HG02981 (cell line): Measurements from ENCODE around the gene COL6A6.
"Not testable (repeated sequence)": the region's sequence is repeated elsewhere in the genome, so short reads cannot be mapped to it uniquely, and the experiment has no call there.

Source experiments
- ATAC-seq: cut with Tn5 transposase; IDR thresholded peaks from one replicate; pipeline ENCODE4 v1.9.1; 2021; ENCODE audit warnings: mild to moderate bottlenecking, moderate library complexity; ENCODE audit not compliant: unreplicated experiment

Gene COL6A6

DNA sequence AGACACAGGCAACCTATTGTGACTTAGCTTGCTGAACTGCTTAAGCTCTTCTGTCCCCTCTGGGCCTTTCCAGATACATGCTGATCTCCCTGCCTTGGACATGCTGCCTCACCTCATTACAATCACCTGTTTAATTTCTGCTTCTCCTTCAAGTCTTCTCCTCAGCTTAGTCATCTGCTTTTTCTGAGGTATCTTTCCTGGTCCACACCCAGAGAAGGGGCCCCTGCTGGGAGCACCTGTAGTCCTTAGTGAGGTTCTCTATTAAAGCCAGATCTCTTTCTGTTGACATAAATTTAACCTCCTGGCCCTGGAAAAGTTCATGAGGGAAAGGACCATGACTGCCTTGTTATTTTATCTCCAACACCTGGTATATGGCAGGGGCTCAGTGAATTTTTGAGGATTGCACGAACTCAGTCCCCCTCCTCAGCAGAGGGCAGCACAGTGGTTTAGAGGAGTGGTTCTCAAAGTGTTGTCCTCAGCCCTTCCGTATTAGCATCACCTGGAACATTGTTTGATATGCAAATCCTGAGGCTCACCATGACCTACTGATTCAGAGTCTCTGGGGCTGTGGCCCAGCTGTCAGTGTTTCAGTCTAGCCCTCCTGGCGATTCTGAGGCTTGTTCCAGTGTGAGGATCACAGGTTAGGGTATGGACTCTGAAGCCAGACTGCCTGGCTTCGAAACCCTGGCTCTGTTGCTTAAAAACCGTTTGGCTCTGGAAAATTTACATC is 12.7 kb downstream of the COL6A6 start:
- peak; percentile 60 for ATAC-seq

DNA sequence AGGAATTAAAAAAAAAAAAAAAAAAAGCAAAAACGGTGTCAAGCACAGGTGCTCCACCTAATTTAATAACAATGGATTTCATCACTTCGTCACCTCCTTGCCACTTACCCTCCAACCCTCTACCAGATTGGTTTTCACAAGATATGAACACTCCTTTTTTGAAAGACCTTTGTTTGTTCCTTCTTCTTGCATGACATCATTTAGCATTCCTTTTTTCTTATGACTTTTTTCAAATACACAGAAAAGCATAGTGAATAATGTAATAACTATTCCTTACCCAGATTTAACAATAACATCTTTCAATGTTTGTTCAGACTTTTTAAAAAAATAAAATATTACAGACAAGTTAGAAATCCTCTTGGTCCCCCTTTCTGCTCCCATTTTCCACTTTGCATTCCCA is 16.3 kb downstream of the COL6A6 start:
- ATAC-seq: no peak

DNA sequence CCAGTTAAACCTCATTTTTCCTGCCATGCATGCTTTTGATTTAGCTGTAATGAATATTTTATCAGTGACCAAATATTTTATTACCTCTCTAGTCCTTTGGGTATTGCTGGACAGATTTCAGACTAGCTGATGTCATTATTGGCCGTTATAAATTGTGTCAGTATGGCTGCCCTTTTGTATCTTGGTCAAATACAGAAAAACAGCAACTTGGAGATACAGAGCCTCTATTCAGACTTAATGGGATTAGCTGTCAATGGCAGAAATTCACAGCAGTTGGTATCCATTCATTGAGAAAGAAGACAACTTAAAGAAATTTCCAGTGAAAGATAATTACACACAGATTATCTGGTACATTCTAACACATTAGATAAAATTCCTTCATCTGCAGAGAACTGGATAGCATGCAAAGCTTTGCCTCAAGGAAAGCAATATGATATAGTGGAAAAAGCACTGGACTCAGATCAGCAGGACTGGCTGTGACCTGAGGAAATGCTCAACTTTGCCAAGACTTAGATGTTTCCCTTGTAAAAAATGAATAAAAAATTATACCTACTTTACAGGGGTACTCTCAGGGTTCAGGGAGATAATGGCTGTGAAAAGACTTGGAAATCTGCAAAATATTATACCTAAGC is 20.8 kb downstream of the COL6A6 start:
- ATAC-seq: no peak

DNA sequence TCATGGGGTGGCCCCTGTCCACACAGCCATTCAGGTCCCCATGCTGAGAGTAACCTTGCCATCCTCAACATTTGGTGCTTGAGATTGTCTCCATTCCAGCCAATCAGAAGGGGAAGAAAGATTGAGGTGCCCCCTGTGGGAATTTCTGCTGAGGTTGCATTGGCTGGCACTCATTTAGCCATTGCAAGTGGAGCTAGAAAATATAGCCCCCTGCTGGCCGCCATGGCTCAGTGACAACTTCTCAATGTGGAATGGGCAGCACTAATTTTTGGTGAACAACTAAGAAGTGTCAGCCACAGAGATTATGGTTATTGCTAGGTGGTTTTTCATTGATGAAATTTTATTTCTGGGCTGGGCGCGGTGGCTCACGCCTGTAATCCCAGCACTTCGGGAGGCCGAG is 22.0 kb downstream of the COL6A6 start:
- peak; percentile 64 for ATAC-seq

DNA sequence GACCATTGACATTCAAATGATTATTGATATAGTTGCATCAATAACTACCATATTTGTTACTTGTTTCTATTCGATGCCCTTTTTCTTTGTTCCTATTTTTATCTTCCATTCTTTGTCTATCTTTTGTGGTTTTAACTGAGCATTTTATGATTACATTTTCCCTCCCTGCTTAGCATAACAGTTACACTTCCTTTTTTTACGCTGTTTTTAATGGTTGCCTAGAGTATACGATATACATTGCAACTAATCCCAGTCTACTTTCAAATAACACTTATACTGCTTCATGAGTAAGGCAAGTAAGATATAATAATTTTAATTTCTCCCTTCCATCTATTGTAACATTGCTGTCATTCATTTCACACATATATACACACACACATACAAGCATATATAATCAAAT is 26.3 kb downstream of the COL6A6 start:
- no peak for ATAC-seq

DNA sequence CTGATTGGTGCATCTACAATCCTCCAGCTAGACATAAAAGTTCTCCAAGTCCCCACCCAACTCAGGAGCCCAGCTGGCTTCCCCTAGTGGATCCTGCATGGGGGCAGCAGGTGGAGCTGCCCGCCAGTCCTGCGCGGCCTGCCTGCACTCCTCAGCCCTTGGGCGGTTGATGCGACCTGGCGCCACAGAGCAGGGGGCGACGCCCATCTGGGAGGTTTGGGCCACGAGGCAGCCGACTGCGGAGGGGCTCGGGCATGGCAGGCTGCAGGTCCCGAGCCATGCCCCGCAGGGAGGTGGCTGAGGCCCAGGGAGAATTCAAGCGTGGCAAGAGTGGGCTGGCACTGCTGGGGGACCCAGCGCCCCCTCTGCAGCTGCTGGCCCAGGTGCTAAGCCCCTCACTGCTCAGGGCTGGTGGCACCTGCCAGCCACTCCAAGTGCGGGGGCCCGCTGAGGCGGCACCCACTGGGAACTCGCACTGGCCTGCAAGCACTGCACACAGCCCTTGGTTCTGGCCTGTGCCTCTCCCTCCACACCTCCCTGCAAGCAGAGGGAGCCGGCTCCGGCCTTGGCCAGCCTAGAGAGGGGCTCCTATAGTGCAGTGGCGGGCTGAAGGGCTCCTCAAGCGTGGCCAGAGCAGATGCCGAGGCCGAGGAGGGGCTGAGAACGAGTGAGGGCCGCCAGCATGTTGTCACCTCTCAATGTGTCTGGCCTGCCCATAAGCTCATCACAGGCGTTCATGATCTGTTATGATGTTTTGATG is 30.1 kb downstream of the COL6A6 start:
- no peak for ATAC-seq

DNA sequence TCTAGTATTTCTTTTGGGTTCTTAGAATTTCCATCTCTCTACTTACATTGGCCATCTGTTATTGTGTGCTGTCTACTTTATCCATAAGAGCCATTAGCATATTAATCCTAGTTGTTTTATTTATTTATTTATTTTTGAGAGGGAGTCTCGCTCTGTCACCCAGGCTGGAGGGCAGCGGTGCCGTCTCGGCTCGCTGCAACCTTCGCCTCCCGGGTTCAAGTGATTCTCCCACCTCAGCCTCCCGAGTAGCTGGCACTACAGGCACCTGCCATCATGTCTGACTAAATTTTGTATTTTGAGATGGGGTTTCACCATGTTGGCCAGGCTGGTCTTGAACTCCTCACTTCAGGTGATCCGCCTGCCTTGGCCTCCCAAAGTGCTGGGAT is 30.7 kb downstream of the COL6A6 start:
- ATAC-seq: not testable (repeated sequence)

DNA sequence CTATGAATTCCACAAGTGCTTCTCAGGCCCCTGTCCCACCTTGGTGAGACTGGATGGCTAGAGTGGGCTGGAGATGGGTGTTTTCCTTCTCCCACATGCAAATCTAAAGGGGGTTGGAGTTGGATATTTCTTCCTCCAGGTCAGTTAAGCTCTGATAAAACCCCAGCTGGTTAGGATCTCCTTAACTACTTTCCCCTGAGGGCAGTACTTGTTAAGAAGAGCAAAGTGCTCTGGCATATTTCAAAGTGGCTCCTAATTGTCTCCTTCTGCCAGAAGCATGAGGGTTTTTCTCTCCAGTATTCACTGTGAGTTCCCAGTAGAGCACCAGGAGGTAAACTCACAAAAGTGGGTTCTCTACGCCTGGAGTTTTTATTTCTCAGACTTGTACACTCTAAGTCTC is 31.4 kb downstream of the COL6A6 start:
- no peak for ATAC-seq

DNA sequence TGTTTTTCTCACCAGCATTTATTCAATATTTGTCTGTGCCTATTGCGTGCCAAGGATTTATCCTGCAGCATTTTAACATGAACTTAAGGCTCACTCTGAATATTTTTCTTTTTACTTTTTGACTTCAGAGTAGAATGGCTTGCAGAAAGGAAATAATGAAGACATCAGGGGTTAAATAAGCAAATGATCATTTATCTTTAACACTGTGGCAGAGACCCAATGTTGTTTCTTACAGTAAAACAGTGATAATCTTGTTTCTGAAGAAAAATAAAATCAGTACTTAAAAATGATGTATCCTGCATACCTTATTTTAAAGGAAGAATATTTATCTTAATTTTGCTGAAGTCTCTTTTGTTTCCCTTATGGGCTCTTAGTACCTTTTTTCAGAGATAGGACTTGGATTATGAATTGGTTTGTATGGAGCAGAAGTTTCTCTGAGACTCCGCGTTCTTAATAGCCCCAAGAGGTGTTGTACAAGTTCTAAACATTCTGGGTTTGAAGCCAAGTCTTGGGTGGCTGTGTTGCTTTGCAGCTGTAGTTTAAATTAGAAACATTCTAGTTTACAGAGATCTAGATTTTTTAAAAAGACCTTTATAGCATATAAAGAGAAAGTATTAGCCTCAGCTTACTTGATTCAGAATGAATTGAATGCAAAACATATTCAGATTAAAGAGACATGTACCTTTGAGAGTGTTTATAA is 40.5 kb downstream of the COL6A6 start:
- no peak for ATAC-seq

DNA sequence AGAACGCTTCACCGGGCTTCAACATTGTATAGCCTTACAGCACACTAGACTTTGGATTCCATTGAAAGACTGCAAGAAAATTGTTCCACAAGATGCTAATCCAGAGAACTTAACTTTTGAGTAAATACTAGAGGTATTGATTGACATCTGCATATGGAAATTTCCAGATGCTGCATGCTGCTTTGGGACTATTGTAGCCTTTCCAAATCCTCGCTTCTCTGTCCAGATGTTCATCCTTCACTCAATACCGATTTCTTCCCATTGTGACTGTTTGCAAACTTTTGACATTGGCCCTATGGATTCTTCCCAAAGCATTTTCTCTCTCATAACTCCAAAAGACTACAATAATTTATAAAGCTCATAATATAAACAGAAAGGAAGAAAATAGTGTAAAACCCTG is 41.4 kb downstream of the COL6A6 start:
- ATAC-seq: no peak

DNA sequence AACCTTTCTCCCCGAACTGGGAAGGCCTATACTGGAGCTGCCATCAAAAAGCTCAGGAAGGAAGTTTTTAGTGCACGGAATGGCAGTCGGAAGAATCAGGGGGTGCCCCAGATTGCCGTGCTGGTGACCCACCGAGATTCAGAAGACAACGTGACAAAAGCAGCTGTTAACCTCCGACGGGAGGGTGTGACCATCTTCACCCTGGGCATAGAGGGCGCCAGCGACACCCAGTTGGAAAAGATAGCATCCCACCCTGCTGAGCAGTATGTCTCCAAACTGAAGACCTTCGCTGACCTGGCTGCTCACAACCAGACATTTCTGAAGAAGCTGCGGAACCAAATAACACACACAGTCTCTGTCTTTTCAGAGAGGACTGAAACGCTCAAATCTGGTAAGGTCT is 48.2 kb downstream of the COL6A6 start:
- no peak for ATAC-seq
